Loucy (cell line): Measurements from ENCODE around the gene GRB10.

Experiments
- H2AFZ ChIP-seq: fragments of 200-600 bp; sonication (generic); 2 replicates; pipeline ENCODE4 v1.6.0; 2016; ENCODE audit warnings: antibody characterized with exemption, mild to moderate bottlenecking, low read length, moderate library complexity
- H3F3A ChIP-seq: fragments of 200-600 bp; 2 replicates; pipeline ENCODE4 v1.6.0; 2016; ENCODE audit warnings: antibody characterized with exemption, low read depth, mild to moderate bottlenecking
- H3K27me3 ChIP-seq: fragments of 200-600 bp; sonication (generic); 2 replicates; pipeline ENCODE4 v1.6.1; 2014; ENCODE audit warnings: low read length, mild to moderate bottlenecking; ENCODE audit not compliant: insufficient read depth, poor library complexity, severe bottlenecking
- H3K36me3 ChIP-seq: fragments of 200-600 bp; sonication (generic); 2 replicates; pipeline ENCODE4 v1.6.1; 2016; ENCODE audit warnings: low read length; ENCODE audit not compliant: insufficient read depth
- H3K4me1 ChIP-seq: fragments of 200-600 bp; sonication (generic); 2 replicates; pipeline ENCODE4 v1.5.1; 2014; ENCODE audit warnings: low read length, mild to moderate bottlenecking; ENCODE audit not compliant: insufficient read depth, poor library complexity, severe bottlenecking
- H3K4me2 ChIP-seq: fragments of 200-600 bp; sonication (generic); 2 replicates; pipeline ENCODE4 v1.6.0; 2014; ENCODE audit warnings: antibody characterized with exemption, low read length, low read depth, mild to moderate bottlenecking; ENCODE audit not compliant: poor library complexity, severe bottlenecking
- H3K4me3 ChIP-seq: fragments of 200-600 bp; sonication (generic); 2 replicates; pipeline ENCODE4 v1.5.1; 2014; ENCODE audit warnings: low read length, mild to moderate bottlenecking, mixed read lengths; ENCODE audit not compliant: poor library complexity, severe bottlenecking
- H3K79me2 ChIP-seq: fragments of 200-600 bp; sonication (generic); 2 replicates; pipeline ENCODE4 v1.6.1; 2014; ENCODE audit warnings: low read length; ENCODE audit not compliant: insufficient read depth
- H3K9ac ChIP-seq: fragments of 200-600 bp; sonication (generic); 2 replicates; pipeline ENCODE4 v1.6.0; 2014; ENCODE audit warnings: mild to moderate bottlenecking, low read depth, low read length, moderate library complexity; ENCODE audit not compliant: poor library complexity, severe bottlenecking
- H3K9me2 ChIP-seq: fragments of 200-600 bp; sonication (generic); replicated peaks from 2 replicates; pipeline ENCODE4 v1.6.1; 2016; ENCODE audit warnings: low read depth, low read length, mixed read lengths
- H3K9me3 ChIP-seq: fragments of 200-600 bp; sonication (generic); 2 replicates; pipeline ENCODE4 v1.6.1; 2014; ENCODE audit warnings: mild to moderate bottlenecking, antibody characterized with exemption, low read length, low read depth; ENCODE audit not compliant: insufficient read depth
- H4K20me1 ChIP-seq: fragments of 200-600 bp; sonication (generic); 2 replicates; pipeline ENCODE4 v1.6.0; 2014; ENCODE audit warnings: antibody characterized with exemption, low read length, mild to moderate bottlenecking; ENCODE audit not compliant: insufficient read depth, poor library complexity, severe bottlenecking
- CTCF ChIP-seq: fragments of 200-600 bp; sonication (generic); conservative IDR thresholded peaks from 2 replicates; pipeline ENCODE4 v1.5.1; 2014; ENCODE audit warnings: mild to moderate bottlenecking, antibody characterized with exemption, low read length
- EZH2phosphoT487 ChIP-seq: fragments of 200-600 bp; IDR thresholded peaks from 2 replicates; pipeline ENCODE4 v1.6.1; 2018; ENCODE audit warnings: antibody characterized with exemption, mild to moderate bottlenecking, moderate library complexity, borderline replicate concordance

The GRB10 gene

GRCh38 chr7:50682573-50682972, 100.1 kb downstream of the GRB10 start:
- no peak overlapping the region for H3K9ac ChIP-seq
- no peak overlapping the region for H3K4me2 ChIP-seq
- no peaks in the 10 kb centered on the region for H3K27me3 ChIP-seq
- H3K36me3 ChIP-seq: no peaks in the 10 kb centered on the region
- H3K4me3 ChIP-seq: no peak overlapping the region
- H3K4me1 ChIP-seq: no peaks in the 10 kb centered on the region
- TF ChIP-seq CTCF: no peak
- no peak for TF ChIP-seq EZH2phosphoT487
- no peaks in the 10 kb centered on the region for H4K20me1 ChIP-seq
- no peaks in the 10 kb centered on the region for H3K9me3 ChIP-seq
- H3K79me2 ChIP-seq: no peaks in the 10 kb centered on the region
- no peaks in the 10 kb centered on the region for H3K9me2 ChIP-seq
- H3F3A ChIP-seq: no peaks in the 10 kb centered on the region
- H2AFZ ChIP-seq: no peak overlapping the region

- H4K20me1 ChIP-seq: no peaks in the 10 kb centered on the region
- no peak overlapping the region for H3K4me2 ChIP-seq
- no peak overlapping the region for H3K4me3 ChIP-seq
- H3K27me3 ChIP-seq: no peaks in the 10 kb centered on the region
- H3K4me1 ChIP-seq: no peaks in the 10 kb centered on the region
- H3F3A ChIP-seq: no peaks in the 10 kb centered on the region
- no peaks in the 10 kb centered on the region for H3K79me2 ChIP-seq
- no peak overlapping the region for H3K9ac ChIP-seq
- no peaks in the 10 kb centered on the region for H3K9me3 ChIP-seq
- no peaks in the 10 kb centered on the region for H3K9me2 ChIP-seq
- H3K36me3 ChIP-seq: no peaks in the 10 kb centered on the region
- no peak for TF ChIP-seq EZH2phosphoT487
- TF ChIP-seq CTCF: no peak
- no peak overlapping the region for H2AFZ ChIP-seq
These were observed 100.6 kb downstream of the GRB10 start for GRCh38 chr7:50682079-50682478.

GRCh38 chr7:50681432-50682045, 101.2 kb downstream of the GRB10 start:
- Histone ChIP-seq H3K4me2 (no peak overlapping the region), H3K9ac (no peak overlapping the region), H3K79me2 (no peaks in the 10 kb centered on the region)

More at GRCh38 chr7:50681432-50682045, 101.2 kb downstream of the GRB10 start:
- no peak overlapping the region for H2AFZ ChIP-seq
- H4K20me1 ChIP-seq: no peaks in the 10 kb centered on the region
- no peak overlapping the region for H3K4me3 ChIP-seq
- no peaks in the 10 kb centered on the region for H3F3A ChIP-seq
- no peaks in the 10 kb centered on the region for H3K9me3 ChIP-seq
- TF ChIP-seq CTCF (no peak), EZH2phosphoT487 (no peak)
- H3K9me2 ChIP-seq: no peaks in the 10 kb centered on the region
- H3K4me1 ChIP-seq: no peaks in the 10 kb centered on the region
- no peaks in the 10 kb centered on the region for H3K36me3 ChIP-seq
- H3K27me3 ChIP-seq: no peaks in the 10 kb centered on the region
